ENCODE data around the gene PACSIN2.

PACSIN2 gene

GRCh38 chr22:42906605-42907348 is 108.2 kb downstream of the PACSIN2 start:
- no peak for DNase-seq (ENCODE audit: low read depth in 2 of 2)

GRCh38 chr22:42905702-42906183 is 109.2 kb downstream of the PACSIN2 start:
- no peak for DNase-seq (ENCODE audit: low read depth in 2 of 2)

GRCh38 chr22:42905217-42905616 is 109.7 kb downstream of the PACSIN2 start:
- DNase-seq (ENCODE audit: low read depth in 2 of 2), result no peak

GRCh38 chr22:42904050-42904449 is 110.9 kb downstream of the PACSIN2 start:
- DNase-seq (ENCODE audit: low read depth in 2 of 2), result no peak

- no peak for DNase-seq (ENCODE audit: low read depth in 2 of 2)
Observed at GRCh38 chr22:42902875-42903510, 112.0 kb downstream of the PACSIN2 start.

- no peak for DNase-seq (ENCODE audit: low read depth in 2 of 2)
Observed at GRCh38 chr22:42901790-42902508, 113.0 kb downstream of the PACSIN2 start.

- no peak for DNase-seq (ENCODE audit: low read depth in 2 of 2)
Observed at GRCh38 chr22:42897960-42898359, 117.0 kb downstream of the PACSIN2 start.

- no peak for DNase-seq (ENCODE audit: low read depth in 2 of 2)
Observed at GRCh38 chr22:42895541-42895981, 119.4 kb downstream of the PACSIN2 start.

- no peak for DNase-seq (ENCODE audit: low read depth in 2 of 2)
Observed at GRCh38 chr22:42895087-42895486, 119.9 kb downstream of the PACSIN2 start.

GRCh38 chr22:42893371-42894150 is 121.4 kb downstream of the PACSIN2 start:
- DNase-seq (ENCODE audit: low read depth in 2 of 2), result no peak

- DNase-seq (ENCODE audit: low read depth in 2 of 2), result no peak
Observed at GRCh38 chr22:42892571-42893316, 122.2 kb downstream of the PACSIN2 start.

- DNase-seq (ENCODE audit: low read depth in 2 of 2), result no peak
Observed at GRCh38 chr22:42892156-42892555, 122.8 kb downstream of the PACSIN2 start.

- no peak for DNase-seq (ENCODE audit: low read depth in 2 of 2)
Observed at GRCh38 chr22:42891696-42892095, 123.3 kb downstream of the PACSIN2 start.

GRCh38 chr22:42891008-42891407 is 123.9 kb downstream of the PACSIN2 start:
- no peak for DNase-seq (ENCODE audit: low read depth in 2 of 2)

- DNase-seq (ENCODE audit: low read depth in 2 of 2), result no peak
Observed at GRCh38 chr22:42889304-42889703, 125.6 kb downstream of the PACSIN2 start.

- no peak for DNase-seq (ENCODE audit: low read depth in 2 of 2)
Observed at GRCh38 chr22:42887523-42888507, 127.1 kb downstream of the PACSIN2 start.

GRCh38 chr22:42887120-42887519 is 127.8 kb downstream of the PACSIN2 start:
- DNase-seq (ENCODE audit: low read depth in 2 of 2), result no peak

- DNase-seq (ENCODE audit: low read depth in 2 of 2), result no peak
Observed at GRCh38 chr22:42885446-42885845, 129.5 kb downstream of the PACSIN2 start.

- DNase-seq (ENCODE audit: low read depth in 2 of 2), result no peak
Observed at GRCh38 chr22:42884616-42885375, 130.2 kb downstream of the PACSIN2 start.
